Hematopoietic multipotent progenitor cell treated with erythropoietin and hydrocortisone succinate and interleukin-3 and kit ligand, for 6 days (in vitro differentiated cells): Measurements from ENCODE around the gene PCP4.
"Not testable (repeated sequence)": the region's sequence is repeated elsewhere in the genome, so short reads cannot be mapped to it uniquely, and the experiment has no call there.

Source experiments
- DNase-seq: peaks from one replicate; pipeline ENCODE4 v3.0.0-alpha.2; 2015

The PCP4 gene

DNA sequence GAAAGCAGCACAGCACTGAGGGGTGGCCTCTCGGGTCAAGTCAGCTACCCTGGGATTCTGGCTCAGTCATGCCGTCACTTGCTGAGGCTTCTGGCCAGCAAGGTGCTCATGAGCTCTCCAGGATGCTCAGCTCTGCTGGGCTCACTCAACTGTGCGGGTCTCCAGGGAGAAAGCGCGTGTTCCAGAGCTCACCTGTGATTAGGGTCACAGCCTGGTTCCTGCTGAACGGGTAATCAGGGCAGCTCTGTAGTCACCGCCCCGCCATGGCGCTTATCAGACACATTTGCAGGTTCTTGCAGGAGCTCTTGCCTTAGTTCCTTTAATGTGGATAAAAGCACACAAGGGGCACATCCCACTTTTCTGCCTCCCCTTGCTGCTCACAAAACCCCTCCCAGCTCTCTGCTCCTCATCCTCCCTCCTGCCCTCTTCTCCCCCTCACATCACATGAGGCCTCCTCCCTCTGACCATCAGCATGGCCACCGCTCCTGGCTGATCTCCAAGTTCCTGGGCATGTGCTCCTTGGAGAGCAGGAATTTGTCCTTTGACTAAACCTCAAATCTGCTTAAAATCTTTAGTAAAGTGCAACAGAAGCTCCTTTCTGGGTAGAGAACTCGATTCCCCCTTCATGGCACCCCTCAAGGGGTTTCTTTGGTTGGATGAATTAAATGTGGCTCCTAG is 2.0 kb downstream of the PCP4 start:
- no peak for DNase-seq

DNA sequence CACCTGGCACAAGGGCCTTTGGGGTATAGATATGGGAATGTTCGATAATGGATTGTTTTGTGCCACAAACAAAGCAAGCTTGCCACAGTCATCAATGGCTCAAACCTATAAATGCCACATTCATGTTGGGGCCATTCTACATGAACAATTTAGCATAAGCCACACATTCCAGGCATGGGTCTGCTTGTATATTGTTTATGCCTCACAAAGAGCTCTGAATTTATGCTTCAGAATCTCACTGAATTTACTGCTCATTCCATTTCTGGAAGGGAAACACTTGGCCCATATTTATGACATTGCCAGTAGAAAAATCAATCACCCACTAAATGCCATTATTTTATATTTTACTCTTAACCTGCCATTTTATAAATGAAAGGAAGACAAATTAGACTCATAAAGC is 6.4 kb downstream of the PCP4 start:
- DNase-seq, result no peak

DNA sequence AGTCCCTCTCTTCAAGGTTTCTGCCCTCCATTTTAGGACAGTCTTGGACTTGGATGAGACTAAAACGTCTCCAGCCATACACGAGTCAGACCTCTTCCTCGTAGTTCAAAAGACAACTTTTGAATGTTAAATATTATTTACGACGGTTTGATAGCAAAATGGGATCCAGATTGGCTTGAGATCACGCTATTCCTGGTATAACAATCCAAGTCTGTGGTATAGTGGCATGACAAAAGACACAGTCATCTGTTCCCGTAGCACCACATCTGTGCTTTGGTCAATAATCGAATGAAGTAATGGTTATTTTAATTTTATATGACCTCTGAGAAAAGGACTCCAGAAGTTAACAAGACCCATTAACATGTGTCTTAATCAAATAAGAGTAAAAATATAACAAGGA is 7.0 kb downstream of the PCP4 start:
- no peak for DNase-seq

DNA sequence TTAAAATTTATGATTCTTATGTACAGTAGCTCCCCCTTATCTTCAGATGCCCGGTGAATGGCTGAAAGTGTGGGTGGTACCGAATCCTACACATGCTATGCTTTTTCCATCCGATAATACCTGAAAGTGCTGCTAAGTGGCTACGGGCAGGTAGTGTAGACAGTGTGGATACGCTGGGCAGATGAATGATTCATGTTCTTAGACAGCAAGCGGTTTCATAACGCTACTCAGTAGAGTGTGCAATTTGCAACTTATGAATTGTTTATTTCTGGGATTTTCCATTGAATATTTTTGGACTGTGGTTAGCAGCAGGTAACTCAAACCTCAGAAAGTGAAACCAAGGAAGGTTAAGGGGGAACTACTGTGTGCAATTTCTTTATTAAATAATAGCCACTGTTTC is 7.5 kb downstream of the PCP4 start:
- no peak for DNase-seq

DNA sequence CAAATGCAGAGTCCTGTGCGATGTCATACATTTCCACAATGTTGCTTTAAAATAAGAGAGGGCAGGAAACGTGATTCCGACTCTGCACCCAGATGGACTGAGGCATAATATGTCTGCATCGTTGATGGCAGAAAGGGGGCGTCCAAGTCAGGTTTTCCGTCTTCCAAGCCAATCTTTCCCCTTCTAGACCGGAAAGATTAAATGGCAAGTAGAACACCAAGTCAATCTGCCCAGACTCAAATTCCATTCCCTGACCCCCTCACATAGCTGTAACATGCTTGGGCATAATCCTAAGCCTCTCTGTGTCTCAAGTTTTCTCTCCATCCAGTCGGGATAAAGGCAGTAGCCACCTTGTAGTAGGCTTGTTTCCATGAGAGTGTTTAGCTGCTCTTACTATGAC is 14.4 kb downstream of the PCP4 start:
- no peak for DNase-seq

DNA sequence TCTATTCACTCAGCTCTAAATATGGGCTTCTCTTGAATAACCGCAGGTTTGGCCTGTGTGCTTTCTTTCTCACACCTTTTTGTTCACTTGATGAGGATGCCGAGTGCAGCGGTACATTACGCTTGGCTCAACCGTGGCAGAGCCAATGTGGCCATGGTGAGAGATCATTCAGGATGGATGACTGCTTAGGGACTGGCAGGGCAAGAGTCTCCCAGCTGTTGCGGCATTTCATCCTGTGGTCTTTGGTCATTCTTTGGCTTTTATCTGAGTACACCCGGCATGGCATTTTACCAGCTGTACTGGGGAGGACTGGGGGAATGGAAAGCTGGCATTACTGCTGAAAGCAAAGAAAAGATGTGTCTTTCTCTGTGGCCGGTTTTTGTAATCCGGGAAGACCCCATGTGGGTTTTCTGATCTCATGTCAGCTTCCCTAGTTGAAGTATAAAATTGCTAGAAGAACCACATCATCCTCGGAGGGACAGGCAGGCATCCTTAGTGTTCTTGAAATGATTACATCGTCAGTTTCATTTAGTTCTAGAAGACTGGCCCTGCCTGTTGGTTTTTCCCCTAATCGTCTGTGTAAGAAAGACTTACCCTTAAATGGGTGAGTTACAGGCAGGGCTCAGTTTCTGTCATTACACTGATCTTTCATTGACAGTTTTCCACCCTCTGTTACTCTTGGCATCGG is 15.1 kb downstream of the PCP4 start:
- DNase-seq, result no peak

DNA sequence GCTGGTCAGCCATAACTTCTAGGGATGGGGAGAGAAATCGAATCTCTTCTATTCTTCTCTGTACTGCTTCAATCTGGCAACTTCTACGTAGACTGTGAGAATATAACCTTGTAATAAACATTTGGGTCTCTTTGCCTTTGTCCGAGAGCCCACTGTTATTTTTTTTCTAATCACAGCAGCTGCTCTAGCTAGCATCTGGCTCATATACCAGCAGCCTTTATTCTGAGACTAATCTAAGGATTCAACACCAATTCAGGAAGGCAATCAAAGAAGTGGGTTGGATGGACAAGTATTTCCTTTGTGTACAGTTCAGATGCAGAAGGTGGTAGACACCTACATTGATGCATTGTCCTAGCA is 15.6 kb downstream of the PCP4 start:
- DNase-seq, result no peak

DNA sequence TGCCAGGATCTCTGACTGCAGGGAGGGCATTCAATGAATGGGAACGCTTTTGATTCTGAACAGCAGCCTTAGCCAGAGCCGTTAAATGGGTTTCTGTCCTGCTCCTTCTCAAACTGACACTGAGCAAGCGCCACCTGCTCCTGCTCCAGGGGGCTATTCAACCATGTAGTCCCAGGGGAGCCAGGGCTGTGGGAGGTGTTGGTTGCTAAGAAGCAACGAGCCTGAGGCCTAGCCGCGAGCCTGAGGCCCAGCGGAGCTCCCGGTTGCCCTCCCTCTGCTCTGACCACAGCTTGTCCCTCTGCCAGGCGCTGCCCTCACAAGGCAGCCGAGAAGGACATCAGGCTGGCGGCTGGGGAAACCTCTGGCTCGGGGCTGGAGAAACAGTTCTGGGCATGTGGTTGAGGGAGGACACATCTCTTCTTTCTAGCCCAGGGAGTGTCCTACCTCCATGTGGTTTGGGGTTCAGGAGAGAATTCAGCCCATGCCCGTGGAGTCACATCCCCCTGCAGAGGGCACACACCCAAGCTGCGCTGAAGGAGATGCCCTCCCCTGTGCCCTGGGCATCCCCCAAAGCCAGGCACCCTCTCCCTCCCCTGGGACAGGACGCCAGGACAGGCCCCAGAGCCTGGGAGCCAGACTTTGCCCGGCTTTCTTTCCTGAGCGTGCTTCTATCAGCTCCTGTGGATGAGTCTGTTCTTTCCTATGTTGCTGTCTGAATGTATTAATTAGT is 18.0 kb downstream of the PCP4 start:
- no peak for DNase-seq

DNA sequence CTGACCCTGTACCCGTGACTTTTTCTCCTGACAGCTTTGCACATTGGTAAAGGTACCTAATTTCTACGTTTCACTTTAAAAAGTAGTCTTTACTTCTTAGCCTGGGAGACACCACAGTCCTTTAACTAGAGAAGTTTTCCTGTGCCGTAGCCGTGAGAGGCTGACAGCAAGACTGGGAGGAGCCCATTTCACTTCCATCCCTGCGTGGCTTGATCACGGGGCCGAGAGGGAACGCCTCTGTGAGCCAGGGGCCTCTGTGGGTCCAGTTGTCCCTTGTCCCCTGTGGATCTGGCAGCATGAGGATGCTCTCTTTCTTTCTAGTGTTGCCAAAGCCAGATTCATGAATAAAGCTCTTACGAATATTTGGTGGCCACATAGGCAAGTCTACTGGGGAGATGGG is 21.6 kb downstream of the PCP4 start:
- no peak for DNase-seq

DNA sequence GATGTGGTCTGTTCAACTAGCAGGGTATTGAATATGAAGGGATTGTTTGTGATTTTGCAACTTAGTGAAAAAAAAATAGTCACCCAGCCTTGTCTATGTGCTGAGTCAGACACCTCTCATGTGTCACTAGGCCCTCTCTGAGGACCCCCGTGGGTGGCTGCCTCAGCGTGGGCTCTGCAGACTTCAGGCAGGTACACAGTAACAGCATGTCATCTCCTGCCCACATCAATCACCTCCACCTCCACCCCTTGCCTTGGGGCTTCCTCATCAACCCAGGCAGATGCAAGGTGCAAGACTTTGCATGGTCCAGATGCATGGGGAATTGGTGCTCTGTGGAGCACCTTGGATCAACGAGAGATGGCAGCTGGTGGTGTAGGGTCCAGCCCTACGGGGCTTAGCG is 23.9 kb downstream of the PCP4 start:
- DNase-seq, result no peak

DNA sequence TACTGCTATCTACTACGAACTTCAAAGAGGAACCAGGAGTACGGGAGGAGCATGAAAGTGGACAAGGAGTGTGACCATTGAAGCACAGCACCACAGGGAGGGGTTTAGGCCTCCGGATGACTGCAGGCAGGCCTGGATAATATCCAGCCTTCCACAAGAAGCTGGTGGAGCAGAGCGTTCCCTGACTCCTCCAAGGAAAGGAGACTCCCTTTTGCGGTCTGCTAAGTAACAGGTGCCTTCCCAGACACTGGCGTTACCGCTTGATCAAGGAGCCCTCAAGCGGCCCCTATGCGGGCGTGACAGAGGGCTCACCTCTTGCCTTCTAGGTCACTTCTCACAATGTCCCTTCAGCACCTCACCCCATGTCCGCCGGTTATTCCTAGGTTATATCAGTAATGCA is 24.6 kb downstream of the PCP4 start:
- not testable (repeated sequence) for DNase-seq

DNA sequence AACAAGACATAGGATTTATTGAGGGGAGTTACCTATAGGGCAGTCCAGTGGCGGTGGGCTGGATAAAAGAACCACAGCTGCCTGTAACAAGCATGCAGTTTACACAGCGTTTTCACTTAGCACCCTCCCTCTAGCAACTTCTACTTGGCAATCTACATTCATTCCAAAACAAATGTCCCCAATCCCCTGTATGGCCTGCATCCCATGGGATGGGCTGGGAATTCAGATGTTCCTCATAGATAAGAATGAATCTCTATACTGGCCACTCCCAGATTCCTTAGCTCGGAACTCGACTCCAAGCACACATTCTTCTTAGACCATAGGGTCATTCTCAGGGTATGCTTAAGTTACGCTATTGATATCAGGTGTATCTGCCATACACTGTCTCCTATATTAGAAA is 33.3 kb downstream of the PCP4 start:
- DNase-seq, result no peak

DNA sequence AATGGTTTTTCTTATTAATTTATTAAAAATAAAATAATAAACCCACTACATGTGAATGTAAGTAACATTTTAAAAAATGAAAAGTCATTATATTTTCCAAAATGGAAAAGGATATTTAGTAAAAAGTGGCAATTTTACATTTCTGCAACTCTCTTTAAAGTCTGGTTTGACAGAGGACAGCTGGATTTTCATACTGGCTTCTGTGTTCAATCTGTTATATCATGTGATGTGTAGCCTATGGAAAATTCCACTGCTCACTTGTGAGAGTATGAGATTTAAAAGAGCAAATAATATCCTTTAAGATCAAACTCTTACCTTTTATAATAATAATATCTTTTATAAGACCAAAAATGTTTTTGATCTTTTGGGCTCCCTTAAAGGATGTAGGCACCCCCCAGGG is 33.7 kb downstream of the PCP4 start:
- DNase-seq, result no peak

DNA sequence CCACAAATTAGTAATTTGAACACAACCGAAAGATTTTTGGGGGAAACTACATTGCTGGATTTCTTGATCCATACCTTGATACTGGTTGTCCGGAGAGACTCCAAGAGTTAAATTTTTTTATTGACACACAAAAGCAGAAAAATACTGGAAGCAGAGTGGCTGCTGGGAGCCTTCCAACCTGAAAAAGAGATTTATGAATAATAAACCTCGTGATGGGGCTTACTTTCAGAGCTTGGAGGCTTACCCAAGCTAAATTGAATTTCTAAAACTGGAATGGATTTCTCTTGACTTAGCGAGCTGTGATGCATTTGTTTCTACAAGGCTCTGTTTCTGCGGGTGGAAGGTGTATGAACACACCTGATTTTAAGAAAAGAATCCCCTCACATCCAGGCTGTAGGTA is 35.7 kb downstream of the PCP4 start:
- no peak for DNase-seq

DNA sequence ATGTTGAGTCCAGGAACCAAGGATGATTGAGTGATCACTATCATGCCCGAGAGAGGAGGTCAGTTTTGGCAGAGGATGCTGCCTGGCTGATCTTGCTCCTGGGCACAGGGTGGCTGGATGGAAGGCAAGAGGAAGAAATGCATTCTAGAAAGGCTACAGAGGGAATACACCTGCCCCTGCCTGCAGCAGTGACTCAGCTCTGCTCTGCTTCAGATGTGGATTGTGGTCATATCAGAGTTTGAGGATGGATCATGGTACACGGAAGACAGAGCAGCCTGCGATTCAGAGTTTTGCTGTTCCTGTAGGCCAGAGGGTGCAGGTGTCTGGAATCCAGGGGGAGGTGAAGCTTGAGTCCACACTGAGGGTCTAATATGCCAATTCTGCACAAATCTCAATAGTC is 37.2 kb downstream of the PCP4 start:
- DNase-seq, result no peak

DNA sequence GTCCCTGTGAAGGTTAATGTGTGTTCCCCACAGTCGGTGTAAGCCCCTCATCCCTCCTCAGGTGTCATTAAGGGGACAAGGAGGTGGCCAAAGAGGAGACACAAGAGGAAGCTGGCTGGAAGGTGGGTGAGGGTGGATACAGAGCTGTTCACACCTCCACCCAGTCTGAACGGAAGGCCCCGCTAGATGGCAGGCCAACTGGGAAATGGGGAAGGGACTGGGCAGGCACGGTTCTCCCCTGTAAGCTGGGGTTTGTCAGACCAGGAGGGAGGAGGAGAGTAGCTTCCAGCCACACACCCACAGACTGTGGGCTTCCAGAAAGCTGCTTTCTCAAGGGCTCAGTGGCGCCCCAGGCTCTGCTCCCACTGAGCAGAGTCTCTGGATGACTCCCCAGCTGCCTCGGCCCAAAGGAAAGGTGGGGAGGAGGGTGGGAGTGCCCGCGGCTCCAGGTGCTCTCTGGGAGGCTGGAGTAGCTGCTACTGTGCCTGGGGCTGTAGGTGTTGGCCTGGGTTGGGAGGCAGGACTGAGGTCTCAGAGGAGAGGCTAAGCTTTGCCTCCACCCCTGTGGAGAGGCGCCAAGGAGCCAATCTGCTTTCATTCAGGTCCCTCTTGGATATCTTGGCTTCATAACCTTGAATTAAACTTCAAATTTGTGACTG is 41.2 kb downstream of the PCP4 start:
- DNase-seq, result no peak

DNA sequence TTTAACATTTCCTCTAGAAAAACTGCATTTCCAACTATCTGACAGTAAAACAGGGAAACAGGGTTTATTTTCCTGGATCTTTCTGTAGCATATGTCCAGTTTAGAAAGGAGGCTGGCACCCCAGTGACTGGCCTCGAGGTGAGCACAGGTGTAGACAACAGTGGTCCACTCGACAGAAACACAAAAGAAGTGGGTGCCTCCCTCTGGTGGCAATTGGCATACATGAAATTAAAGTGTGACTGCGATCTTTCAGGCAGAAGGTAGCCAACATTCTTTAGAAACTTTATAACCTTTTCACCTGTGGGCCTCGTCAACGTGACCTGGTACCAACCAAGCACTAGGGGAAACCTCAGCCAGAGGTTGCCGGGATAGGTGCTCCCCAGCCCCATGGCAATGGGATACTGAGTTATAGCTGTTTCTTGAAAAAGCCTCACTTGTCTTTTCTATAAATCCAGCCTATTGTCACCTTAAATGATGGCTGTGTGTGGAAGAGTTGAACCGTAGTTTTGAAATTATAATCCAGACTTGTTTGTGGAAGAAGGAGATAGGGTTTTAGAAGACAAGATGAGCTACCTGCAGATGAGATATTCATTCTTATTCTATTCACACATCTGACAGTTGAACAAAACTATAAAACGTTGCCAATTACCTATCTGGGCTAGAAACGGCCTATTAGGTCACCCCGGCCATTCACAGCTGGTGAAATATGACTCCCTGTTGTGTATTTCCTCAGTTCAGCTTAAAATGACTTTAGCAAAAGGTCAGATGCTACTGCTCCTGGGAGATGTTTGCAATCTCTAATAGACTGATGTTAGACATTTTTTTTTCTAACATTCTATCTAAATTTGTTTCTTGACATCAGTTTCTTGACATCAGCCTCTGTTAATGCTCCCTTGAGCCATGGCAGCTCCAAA is 44.3 kb downstream of the PCP4 start:
- no peak for DNase-seq

DNA sequence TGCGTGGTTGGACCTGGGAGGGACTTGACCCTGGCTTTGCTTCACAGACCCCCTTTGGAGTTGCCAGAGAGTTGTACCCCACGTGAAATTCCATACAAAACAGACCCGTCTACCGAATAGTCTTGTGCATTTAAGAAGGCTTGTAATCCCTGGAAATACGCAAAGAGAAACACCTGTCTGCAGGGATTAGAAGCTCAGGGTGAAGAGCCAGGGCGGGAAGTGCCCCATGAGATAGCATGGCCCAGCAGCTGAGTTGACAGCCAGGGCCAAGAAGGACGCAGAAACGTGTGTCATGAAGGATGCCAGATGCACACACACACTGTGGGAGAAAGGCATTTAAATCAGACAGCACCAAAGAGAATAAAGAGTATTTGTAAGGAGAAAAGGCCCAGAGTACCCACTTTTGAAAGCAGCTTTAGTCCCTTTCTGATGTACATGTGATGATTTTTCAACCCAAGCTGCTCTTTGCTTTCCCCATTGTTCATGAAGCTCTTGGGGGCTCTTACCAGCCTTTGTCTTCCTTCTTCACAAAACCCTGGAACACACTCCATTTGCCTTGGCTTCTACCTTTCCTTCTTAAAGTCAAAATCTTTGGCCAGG is 46.6 kb downstream of the PCP4 start:
- DNase-seq, result no peak

DNA sequence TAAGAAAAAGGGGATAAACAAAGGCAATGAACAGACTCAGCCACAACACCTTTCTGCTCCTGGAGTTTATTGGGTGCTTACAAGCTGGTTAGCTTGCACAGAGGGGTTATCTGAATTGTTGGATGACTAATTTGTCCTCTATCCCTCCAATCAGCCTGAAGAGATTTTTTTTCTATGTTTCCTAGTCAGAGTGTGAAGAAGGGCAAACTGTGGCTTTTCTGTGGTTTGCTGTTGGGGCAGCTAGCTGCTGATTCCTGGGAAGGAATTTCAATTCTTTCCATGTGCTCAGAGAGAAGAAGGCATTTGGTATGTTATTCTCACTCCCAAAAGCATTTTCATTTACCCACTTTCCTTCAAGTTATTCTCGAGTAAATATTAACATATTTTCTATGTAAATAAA is 48.6 kb downstream of the PCP4 start:
- DNase-seq, result no peak

DNA sequence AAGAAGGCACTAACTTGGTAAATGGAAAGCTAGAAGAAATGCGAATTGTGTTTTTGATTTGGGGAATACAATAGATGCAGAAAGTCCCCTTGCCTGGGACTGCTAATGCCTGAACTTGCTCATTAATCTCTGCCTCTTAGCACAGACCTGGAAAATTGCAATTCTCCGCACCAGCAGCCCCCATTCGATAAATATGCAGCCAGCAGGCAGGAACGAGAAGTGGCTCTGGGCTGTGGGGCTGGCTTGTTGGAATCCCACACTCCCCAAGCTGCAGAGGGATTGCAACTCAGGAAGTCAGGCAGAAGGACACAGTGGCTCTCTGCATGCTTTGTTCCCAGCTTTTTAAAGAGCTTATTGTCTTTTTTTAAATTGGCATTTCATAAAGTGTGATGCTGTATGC is 51.3 kb downstream of the PCP4 start:
- DNase-seq, result no peak

DNA sequence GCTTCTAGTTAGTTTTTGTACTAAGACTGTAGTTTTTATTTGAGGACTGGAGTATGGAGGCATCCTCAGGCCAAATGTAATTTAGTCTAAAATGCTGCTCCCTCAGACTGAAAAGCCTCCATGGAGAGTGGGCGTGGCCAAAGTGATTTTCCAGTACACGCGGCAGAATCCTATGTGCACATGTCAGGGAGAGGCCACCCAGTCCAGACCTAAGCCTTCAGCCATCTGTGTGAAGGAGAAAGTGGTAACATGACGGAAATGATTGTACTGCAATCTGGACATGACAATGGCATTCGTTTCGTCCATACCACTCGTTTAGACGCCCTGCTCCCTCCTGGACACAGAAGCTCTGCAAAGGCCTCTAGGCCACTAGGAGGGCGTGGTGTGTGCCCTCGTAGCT is 56.2 kb downstream of the PCP4 start:
- no peak for DNase-seq

DNA sequence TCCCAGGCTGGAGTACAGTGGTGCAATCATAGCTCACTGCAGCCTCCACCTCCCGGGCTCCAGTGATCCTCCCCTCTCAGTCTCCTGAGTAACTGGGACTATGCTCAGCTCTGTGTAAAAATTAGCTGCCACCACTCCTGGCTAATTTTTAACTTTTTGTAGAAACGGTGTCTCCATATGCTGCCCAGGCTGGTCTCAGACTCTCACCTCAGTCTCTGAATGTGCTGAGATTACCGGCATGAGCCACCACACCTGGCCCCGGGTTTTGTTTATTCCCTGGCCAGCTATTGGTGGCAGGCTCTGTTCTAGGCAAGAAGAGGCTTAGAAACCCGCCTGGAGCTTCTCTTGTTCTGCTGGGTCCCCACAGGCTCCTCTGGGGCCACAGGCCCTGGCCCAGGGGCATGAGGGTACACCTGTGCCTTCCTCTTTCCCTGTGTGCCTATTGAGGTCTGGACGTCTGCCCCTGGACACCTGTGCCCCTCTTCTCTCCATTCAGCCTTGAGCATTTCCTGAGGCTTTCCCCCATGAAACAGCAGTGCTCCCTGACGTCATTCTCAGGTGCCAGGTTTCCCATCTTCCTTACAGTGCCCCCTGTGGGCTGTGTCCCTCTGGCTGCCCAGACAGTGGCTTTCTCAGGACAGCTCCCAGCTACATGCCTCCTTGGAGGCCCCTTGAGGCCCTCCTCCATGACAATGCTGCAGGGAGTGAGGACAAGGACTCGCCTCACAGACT is 57.5 kb downstream of the PCP4 start:
- no peak for DNase-seq
